Measurements from ENCODE around the gene QSOX1. TPM values are rescaled to one million over a fixed set of nuclear protein-coding genes. Genes with fewer than 3 reads are reported as not detected.
A peak's percentile ranks its signal among the peaks of the same experiment; 100 is the strongest.

Gene QSOX1
- total and polyA plus RNA-seq, 8 donors, result 145 to 482 (median 190) TPM

GRCh38 chr1:180252638-180253536, 98.2 kb downstream of the QSOX1 start:
- peaks cover 12 to 72% of the 10 kb centered on the region in 2 donors for H3K27me3 ChIP-seq
- H3K4me3 ChIP-seq, result no peak overlapping the region
- peaks cover 0 to 3% of the 10 kb centered on the region in 2 donors for H3K4me1 ChIP-seq
- no peaks in the 10 kb centered on the region for H3K36me3 ChIP-seq
- ATAC-seq, result peak; percentile 81
- no peak overlapping the region for H3K27ac ChIP-seq
- peak; percentile 79 to 92 for TF ChIP-seq CTCF (IDR thresholded peaks at IDR 0.05)
- H3K9me3 ChIP-seq, result no peaks in the 10 kb centered on the region
- peak in 2 of 4 donors; percentile 80 to 93 for DNase-seq
- intact Hi-C loops (cut with DNase I), result loop anchor here in 1 of 2 donors (5.0 kb wide), 1 partner anchor 229 kb away; no protein-coding TSS in a partner anchor

Other genes starting within 250 kb of the QSOX1 start
- gene CEP350, start 200.1 kb upstream of the QSOX1 start, total RNA-seq, result 10 to 100 TPM; 37.9 to 53.5 TPM
- gene CEP350, start 200.1 kb upstream of the QSOX1 start, polyA plus RNA-seq (ENCODE audit: insufficient read length in 6 of 6), result 10 to 100 TPM; 26.8 to 36.6 (median 35.6) TPM
- under 1 TPM; 0.03 to 0.08 TPM for gene LHX4, start 75.4 kb downstream of the QSOX1 start, total RNA-seq
- 1 to 10 TPM; 3.4 to 4.8 (median 4.3) TPM for gene LHX4, start 75.4 kb downstream of the QSOX1 start, polyA plus RNA-seq (ENCODE audit: insufficient read length in 6 of 6)

Data from left lung (tissue), 10 donors.